Measurements from ENCODE around the gene PPFIBP2.

Gene PPFIBP2

GRCh38 chr11:7605186-7605943 lies 91.6 kb downstream of the PPFIBP2 start:
- FAIRE-seq = no peak

GRCh38 chr11:7606496-7606895 lies 92.7 kb downstream of the PPFIBP2 start:
- peak; percentile 17 for FAIRE-seq

- no peak for FAIRE-seq
Observed at GRCh38 chr11:7609015-7609414, 95.2 kb downstream of the PPFIBP2 start.

- FAIRE-seq = no peak
Observed at GRCh38 chr11:7609521-7609920, 95.7 kb downstream of the PPFIBP2 start.

GRCh38 chr11:7610393-7610792 lies 96.6 kb downstream of the PPFIBP2 start:
- FAIRE-seq = no peak

- FAIRE-seq = no peak
Observed at GRCh38 chr11:7611411-7611810, 97.6 kb downstream of the PPFIBP2 start.

- no peak for FAIRE-seq
Observed at GRCh38 chr11:7612056-7612660, 98.4 kb downstream of the PPFIBP2 start.

GRCh38 chr11:7612661-7613393 lies 99.0 kb downstream of the PPFIBP2 start:
- no peak for FAIRE-seq

GRCh38 chr11:7613394-7613720 lies 99.6 kb downstream of the PPFIBP2 start:
- no peak for FAIRE-seq

GRCh38 chr11:7614656-7615055 lies 100.9 kb downstream of the PPFIBP2 start:
- no peak for FAIRE-seq

- FAIRE-seq = no peak
Observed at GRCh38 chr11:7617032-7617431, 103.2 kb downstream of the PPFIBP2 start.

GRCh38 chr11:7619322-7619721 lies 105.5 kb downstream of the PPFIBP2 start:
- FAIRE-seq = no peak

- FAIRE-seq = no peak
Observed at GRCh38 chr11:7621090-7621489, 107.3 kb downstream of the PPFIBP2 start.

- FAIRE-seq = no peak
Observed at GRCh38 chr11:7621554-7621953, 107.8 kb downstream of the PPFIBP2 start.

- no peak for FAIRE-seq
Observed at GRCh38 chr11:7622721-7623120, 108.9 kb downstream of the PPFIBP2 start.

- no peak for FAIRE-seq
Observed at GRCh38 chr11:7628660-7629059, 114.9 kb downstream of the PPFIBP2 start.

- FAIRE-seq = no peak
Observed at GRCh38 chr11:7630002-7630401, 116.2 kb downstream of the PPFIBP2 start.

- no peak for FAIRE-seq
Observed at GRCh38 chr11:7632211-7632610, 118.4 kb downstream of the PPFIBP2 start.

- FAIRE-seq = no peak
Observed at GRCh38 chr11:7635137-7635536, 121.3 kb downstream of the PPFIBP2 start.

- no peak for FAIRE-seq
Observed at GRCh38 chr11:7635708-7636107, 121.9 kb downstream of the PPFIBP2 start.

GRCh38 chr11:7636350-7636749 lies 122.6 kb downstream of the PPFIBP2 start:
- FAIRE-seq = no peak

- no peak for FAIRE-seq
Observed at GRCh38 chr11:7637447-7638157, 123.8 kb downstream of the PPFIBP2 start.
